RWPE2 (cell line): ENCODE results near the gene OR4E1.
"Not testable (repeated sequence)": the region's sequence is repeated elsewhere in the genome, so short reads cannot be mapped to it uniquely, and the experiment has no call there.

ENCODE experiments used
- ATAC-seq: fragments of 200-7000 bp; cut with Tn5 transposase; 3 replicates; pipeline ENCODE4 v1.9.1; 2021; ENCODE audit warnings: low read depth
- DNase-seq: peaks from one replicate; pipeline ENCODE4 v3.0.0-alpha.2; 2020; ENCODE audit warnings: low spot score
- H3K27ac ChIP-seq: fragments of 450-650 bp; 2 replicates; pipeline ENCODE4 v1.5.1; 2017; ENCODE audit warnings: mild to moderate bottlenecking; ENCODE audit not compliant: poor library complexity, severe bottlenecking
- H3K27me3 ChIP-seq: fragments of 250-450 bp; sonication (Bioruptor Pico); 2 replicates; pipeline ENCODE4 v1.5.1; 2021; ENCODE audit warnings: mild to moderate bottlenecking, moderate library complexity; ENCODE audit not compliant: insufficient read depth, poor library complexity, severe bottlenecking
- H3K36me3 ChIP-seq: fragments of 250-450 bp; sonication (Bioruptor Pico); 2 replicates; pipeline ENCODE4 v1.5.1; 2020; ENCODE audit warnings: low read depth, mild to moderate bottlenecking, moderate library complexity
- H3K4me1 ChIP-seq: fragments of 250-450 bp; sonication (Bioruptor Pico); 2 replicates; pipeline ENCODE4 v1.5.1; 2021; ENCODE audit warnings: mild to moderate bottlenecking, moderate library complexity; ENCODE audit not compliant: insufficient read depth, poor library complexity, severe bottlenecking
- H3K4me3 ChIP-seq: fragments of 250-450 bp; sonication (Bioruptor Pico); 2 replicates; pipeline ENCODE4 v1.5.1; 2021; ENCODE audit warnings: mild to moderate bottlenecking, moderate library complexity; ENCODE audit not compliant: severe bottlenecking
- H3K9me3 ChIP-seq: fragments of 250-450 bp; sonication (Bioruptor Pico); 2 replicates; pipeline ENCODE4 v1.5.1; 2021; ENCODE audit warnings: mild to moderate bottlenecking, moderate library complexity; ENCODE audit not compliant: severe bottlenecking
- CTCF ChIP-seq: fragments of 450-650 bp; IDR thresholded peaks from one replicate; pipeline ENCODE4 v1.5.1; 2017; ENCODE audit warnings: mild to moderate bottlenecking, moderate library complexity; ENCODE audit not compliant: poor library complexity, severe bottlenecking

Gene OR4E1

DNA sequence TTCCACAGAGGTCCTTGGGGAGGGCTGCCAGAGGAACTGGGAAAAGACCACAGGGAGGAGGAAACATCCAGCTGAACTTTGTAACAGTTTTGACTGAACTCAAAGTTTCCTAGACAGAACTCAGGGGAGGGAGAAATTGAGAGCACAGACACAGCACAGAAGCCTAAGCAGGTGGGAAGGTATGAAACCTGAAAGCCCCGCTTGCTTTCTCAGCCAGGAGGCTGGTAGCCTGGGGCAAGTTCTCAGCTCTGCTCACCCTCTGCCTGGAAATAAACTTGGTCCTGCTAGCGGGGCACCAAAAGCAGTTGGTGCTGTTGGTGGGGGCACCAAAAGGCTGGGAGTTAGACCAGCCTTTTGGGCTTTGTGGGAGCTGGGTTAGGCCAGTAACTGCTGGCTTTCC, 25.9 kb upstream of the OR4E1 start:
- no peak for TF ChIP-seq CTCF
- H3K36me3 ChIP-seq, result no peaks in the 10 kb centered on the region
- no peak for DNase-seq
- no peak overlapping the region for H3K27ac ChIP-seq
- ATAC-seq, result no peak; the same call in 2 of the 3 replicates
- H3K9me3 ChIP-seq, result no peaks in the 10 kb centered on the region
- H3K4me3 ChIP-seq, result no peak overlapping the region
- peaks cover 14% of the 10 kb centered on the region for H3K27me3 ChIP-seq
- H3K4me1 ChIP-seq, result no peaks in the 10 kb centered on the region

- DNase-seq, H3K4me3 ChIP-seq, H3K4me1 ChIP-seq, H3K36me3 ChIP-seq, H3K9me3 ChIP-seq, H3K27ac ChIP-seq, ATAC-seq: not testable (repeated sequence)
- peaks cover 19% of the 10 kb centered on the region for H3K27me3 ChIP-seq
These were observed 24.9 kb upstream of the OR4E1 start for GRCh38 chr14:21698538-21698937.

GRCh38 chr14:21697662-21698061, 24.0 kb upstream of the OR4E1 start:
- not testable (repeated sequence) for H3K4me3 ChIP-seq, ATAC-seq, H3K9me3 ChIP-seq, H3K36me3 ChIP-seq, H3K27ac ChIP-seq, DNase-seq, H3K4me1 ChIP-seq
- H3K27me3 ChIP-seq, result peaks cover 20% of the 10 kb centered on the region

GRCh38 chr14:21694425-21694824, 20.8 kb upstream of the OR4E1 start:
- H3K36me3 ChIP-seq, result no peaks in the 10 kb centered on the region
- ATAC-seq (no peak), DNase-seq (no peak)
- no peaks in the 10 kb centered on the region for H3K9me3 ChIP-seq
- H3K27me3 ChIP-seq, result peaks cover 24% of the 10 kb centered on the region
- TF ChIP-seq CTCF, result no peak
- H3K27ac ChIP-seq, result no peak overlapping the region
- H3K4me3 ChIP-seq, result no peak overlapping the region
- H3K4me1 ChIP-seq, result no peaks in the 10 kb centered on the region

DNA sequence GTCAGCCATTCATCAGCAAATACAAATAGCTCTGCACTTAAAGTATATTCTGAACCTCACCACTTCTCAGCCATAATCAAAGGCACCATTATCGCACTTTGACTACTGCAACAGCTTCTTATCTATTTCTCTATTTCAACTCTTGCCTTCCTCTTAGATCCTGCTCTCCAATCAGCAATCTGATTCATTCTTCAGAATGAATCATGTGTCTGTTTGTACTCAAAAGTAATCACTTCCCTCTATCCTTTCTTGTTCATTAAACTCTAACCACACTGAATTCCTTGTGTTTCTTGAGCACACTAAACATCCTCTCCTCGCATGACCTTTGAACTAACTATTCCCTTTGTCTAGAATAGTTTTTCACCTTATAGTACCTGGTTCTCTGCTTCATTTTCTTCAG, 12.8 kb upstream of the OR4E1 start:
- ATAC-seq (no peak), DNase-seq (no peak)
- Histone ChIP-seq H3K9me3 (no peaks in the 10 kb centered on the region), H3K4me3 (no peak overlapping the region), H3K27ac (no peak overlapping the region), H3K4me1 (no peaks in the 10 kb centered on the region), H3K36me3 (no peaks in the 10 kb centered on the region), H3K27me3 (peaks cover 12% of the 10 kb centered on the region)
- no peak for TF ChIP-seq CTCF

- no peak for TF ChIP-seq CTCF
- Histone ChIP-seq H3K36me3 (no peaks in the 10 kb centered on the region), H3K27me3 (peaks cover 27% of the 10 kb centered on the region), H3K9me3 (peaks cover 2% of the 10 kb centered on the region), H3K27ac (no peak overlapping the region), H3K4me3 (no peak overlapping the region), H3K4me1 (no peaks in the 10 kb centered on the region)
- ATAC-seq (peak; percentile 78), DNase-seq (no peak)
These were observed 6.5 kb upstream of the OR4E1 start for GRCh38 chr14:21680072-21680471.
